Activated CD8-positive, alpha-beta memory T cell treated with anti-CD3 and anti-CD28 coated beads for 24 hours (primary cell): ENCODE results near the gene TNFRSF18.
A peak's percentile ranks its signal among the peaks of the same experiment; 100 is the strongest.

Source experiments
- DNase-seq: peaks from one replicate; pipeline ENCODE4 v3.0.0-alpha.2; 2020

TNFRSF18 gene

GRCh38 chr1:1161078-1161682, 45.2 kb downstream of the TNFRSF18 start:
- no peak for DNase-seq

GRCh38 chr1:1160281-1160930, 46.0 kb downstream of the TNFRSF18 start:
- no peak for DNase-seq

GRCh38 chr1:1157914-1158710, 48.3 kb downstream of the TNFRSF18 start:
- DNase-seq, result peak; percentile 82

GRCh38 chr1:1157426-1157913, 48.9 kb downstream of the TNFRSF18 start:
- peak; percentile 86 for DNase-seq

GRCh38 chr1:1157033-1157365, 49.4 kb downstream of the TNFRSF18 start:
- no peak for DNase-seq

GRCh38 chr1:1156140-1157032, 50.0 kb downstream of the TNFRSF18 start:
- no peak for DNase-seq

GRCh38 chr1:1155258-1155657, 51.1 kb downstream of the TNFRSF18 start:
- DNase-seq, result no peak

- DNase-seq, result no peak
Measured at GRCh38 chr1:1153874-1154273, 52.5 kb downstream of the TNFRSF18 start.
